ENCODE results near the gene ABLIM2. TPM values are rescaled to one million over a fixed set of nuclear protein-coding genes. Genes with fewer than 3 reads are reported as not detected.

The ABLIM2 gene
- total and polyA plus RNA-seq, 2 of the 4 experiments (the other 2 are of a cell fraction), result under 0.01 to 0.10 TPM

DNA sequence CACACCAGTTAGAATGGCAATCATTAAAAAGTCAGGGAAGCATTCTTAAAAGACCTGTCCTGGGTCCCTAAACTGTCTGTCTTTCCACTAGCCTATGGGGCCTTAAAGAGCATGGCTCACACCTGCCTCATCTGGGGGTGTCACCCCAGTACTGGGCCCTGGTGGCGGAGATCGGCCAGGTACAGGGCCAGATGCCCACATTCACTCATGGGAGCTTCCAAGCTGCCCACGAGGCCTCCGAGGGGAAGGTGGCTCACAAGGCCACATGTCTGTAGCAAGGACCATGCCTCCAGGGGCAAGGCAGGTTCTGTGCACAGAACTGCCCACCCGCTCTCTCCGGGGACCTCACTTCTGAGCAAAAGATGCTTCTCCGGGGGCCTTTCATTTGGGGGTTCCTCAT is 163.5 kb downstream of the ABLIM2 start:
- Histone ChIP-seq H3K79me1 (ENCODE audit: low read depth in 1 of 2, low read length in 2 of 2) (no peaks in the 10 kb centered on the region), H3K4me1 (ENCODE audit: control insufficient read depth, insufficient read depth, low read length) (no peaks in the 10 kb centered on the region), H4K20me1 (ENCODE audit: insufficient read depth, low read length) (no peaks in the 10 kb centered on the region; the same call in 1 of the 2 replicates), H3K9me3 (ENCODE audit: control insufficient read depth, insufficient read depth, low read length) (peaks cover 5% of the 10 kb centered on the region), H3K9me1 (ENCODE audit: insufficient read depth, low read length) (no peaks in the 10 kb centered on the region), H2AFZ (replicated peaks; ENCODE audit: low read length, poor library complexity) (no peak overlapping the region), H4K5ac (ENCODE audit: low read depth, low read length) (no peak overlapping the region), H3K23ac (ENCODE audit: low read depth, low read length) (no peak overlapping the region), H3K4ac (ENCODE audit: low read depth, low read length) (no peak overlapping the region), H3K56ac (ENCODE audit: extremely low read depth, insufficient read depth, low read length) (no peak overlapping the region), H4K91ac (ENCODE audit: insufficient read depth, low read depth, low read length) (no peak overlapping the region), H2BK15ac (ENCODE audit: low read depth, low read length) (no peak overlapping the region), H3K27ac (ENCODE audit: insufficient read depth, low read length) (no peak overlapping the region), H3K4me3 (ENCODE audit: insufficient read depth, low read depth, low read length) (no peak overlapping the region), H3K27me3 (ENCODE audit: control insufficient read depth, insufficient read depth, low read length) (peaks cover 32% of the 10 kb centered on the region), H4K8ac (ENCODE audit: low read depth in 2 of 2, low read length in 2 of 2) (no peak overlapping the region), H2BK20ac (ENCODE audit: low read depth, low read length) (no peak overlapping the region), H3K4me2 (ENCODE audit: low read depth, low read length) (no peak overlapping the region), H2AK9ac (replicated peaks; ENCODE audit: low read depth, low read length, poor library complexity) (no peak overlapping the region), H3K14ac (replicated peaks; ENCODE audit: low read depth, low read length) (no peak overlapping the region), H2AK5ac (ENCODE audit: low read depth, low read length) (no peak overlapping the region), H3K9ac (ENCODE audit: low read depth, low read length) (no peak overlapping the region), H3K36me3 (ENCODE audit: control insufficient read depth, insufficient read depth, low read length) (no peaks in the 10 kb centered on the region), H3K18ac (ENCODE audit: low read depth, low read length) (no peak overlapping the region), H2BK5ac (ENCODE audit: low read depth, low read length, poor library complexity, severe bottlenecking) (no peak overlapping the region), H2BK120ac (ENCODE audit: low read depth, low read length) (no peak overlapping the region)
- ChIA-PET POLR2A (ENCODE audit: unreplicated experiment) (no interaction called here), CTCF (no interaction called here)
- 93% methylated on average over 2 of the region's 7 CpGs; no CpG with 5 or more reads in 1 of the 2 experiments for WGBS, 2 experiments (ENCODE audit: extremely low coverage in 2 of 2, insufficient read length in 1 of 2)
- ATAC-seq (ENCODE audit: low read depth), result no peak
- no peak for DNase-seq
- no TSS peak for BruUV-seq (replicated peaks)
- in situ Hi-C loops (cut with MboI; ENCODE audit: low sequenced_read_pairs), result no loop called here
- TF ChIP-seq FOS (IDR thresholded peaks at IDR 0.05; ENCODE audit: low read depth, low read length) (no peak), RCOR1 (IDR thresholded peaks at IDR 0.05; ENCODE audit: insufficient replicate concordance, low read length) (no peak), MXI1 (IDR thresholded peaks at IDR 0.05; ENCODE audit: borderline replicate concordance, low read depth, low read length) (no peak), NFE2L2 (IDR thresholded peaks at IDR 0.05; ENCODE audit: low read depth, low read length) (no peak), BHLHE40 (IDR thresholded peaks at IDR 0.05; ENCODE audit: low read depth, low read length) (no peak), RFX5 (IDR thresholded peaks at IDR 0.05; ENCODE audit: low read depth, low read length) (no peak), CHD1 (IDR thresholded peaks at IDR 0.05; ENCODE audit: low read depth, low read length) (no peak), CEBPB (IDR thresholded peaks at IDR 0.05; ENCODE audit: low read depth, low read length) (no peak), MAFK (IDR thresholded peaks at IDR 0.05; ENCODE audit: low read depth, low read length) (no peak), POLR2A (IDR thresholded peaks at IDR 0.05; ENCODE audit: low read depth, low read length) (no peak), MAZ (IDR thresholded peaks at IDR 0.05; ENCODE audit: borderline replicate concordance, low read depth, low read length) (no peak)
- TF ChIP-seq, protein P1, sequence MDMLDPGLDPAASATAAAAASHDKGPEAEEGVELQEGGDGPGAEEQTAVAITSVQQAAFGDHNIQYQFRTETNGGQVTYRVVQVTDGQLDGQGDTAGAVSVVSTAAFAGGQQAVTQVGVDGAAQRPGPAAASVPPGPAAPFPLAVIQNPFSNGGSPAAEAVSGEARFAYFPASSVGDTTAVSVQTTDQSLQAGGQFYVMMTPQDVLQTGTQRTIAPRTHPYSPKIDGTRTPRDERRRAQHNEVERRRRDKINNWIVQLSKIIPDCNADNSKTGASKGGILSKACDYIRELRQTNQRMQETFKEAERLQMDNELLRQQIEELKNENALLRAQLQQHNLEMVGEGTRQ (IDR thresholded peaks at IDR 0.05; ENCODE audit: low read depth, low read length), result no peak
- TF ChIP-seq, protein P2, sequence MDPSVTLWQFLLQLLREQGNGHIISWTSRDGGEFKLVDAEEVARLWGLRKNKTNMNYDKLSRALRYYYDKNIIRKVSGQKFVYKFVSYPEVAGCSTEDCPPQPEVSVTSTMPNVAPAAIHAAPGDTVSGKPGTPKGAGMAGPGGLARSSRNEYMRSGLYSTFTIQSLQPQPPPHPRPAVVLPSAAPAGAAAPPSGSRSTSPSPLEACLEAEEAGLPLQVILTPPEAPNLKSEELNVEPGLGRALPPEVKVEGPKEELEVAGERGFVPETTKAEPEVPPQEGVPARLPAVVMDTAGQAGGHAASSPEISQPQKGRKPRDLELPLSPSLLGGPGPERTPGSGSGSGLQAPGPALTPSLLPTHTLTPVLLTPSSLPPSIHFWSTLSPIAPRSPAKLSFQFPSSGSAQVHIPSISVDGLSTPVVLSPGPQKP (IDR thresholded peaks at IDR 0.05; ENCODE audit: borderline replicate concordance, low read depth, low read length), result no peak
- intact Hi-C loops (cut with micrococcal nuclease), result no loop called here
- dilution Hi-C loops (cut with HindIII; ENCODE audit: low sequenced_read_pairs, unreplicated experiment), result no loop called here
